Loucy (cell line): ENCODE measurements around the gene CCDC85C.

Source experiments
- H2AFZ ChIP-seq: fragments of 200-600 bp; sonication (generic); 2 replicates; pipeline ENCODE4 v1.6.0; 2016; ENCODE audit warnings: antibody characterized with exemption, mild to moderate bottlenecking, low read length, moderate library complexity
- H3F3A ChIP-seq: fragments of 200-600 bp; 2 replicates; pipeline ENCODE4 v1.6.0; 2016; ENCODE audit warnings: antibody characterized with exemption, low read depth, mild to moderate bottlenecking
- H3K27me3 ChIP-seq: fragments of 200-600 bp; sonication (generic); 2 replicates; pipeline ENCODE4 v1.6.1; 2014; ENCODE audit warnings: low read length, mild to moderate bottlenecking; ENCODE audit not compliant: insufficient read depth, poor library complexity, severe bottlenecking
- H3K36me3 ChIP-seq: fragments of 200-600 bp; sonication (generic); 2 replicates; pipeline ENCODE4 v1.6.1; 2016; ENCODE audit warnings: low read length; ENCODE audit not compliant: insufficient read depth
- H3K4me1 ChIP-seq: fragments of 200-600 bp; sonication (generic); 2 replicates; pipeline ENCODE4 v1.5.1; 2014; ENCODE audit warnings: low read length, mild to moderate bottlenecking; ENCODE audit not compliant: insufficient read depth, poor library complexity, severe bottlenecking
- H3K4me2 ChIP-seq: fragments of 200-600 bp; sonication (generic); 2 replicates; pipeline ENCODE4 v1.6.0; 2014; ENCODE audit warnings: antibody characterized with exemption, low read length, low read depth, mild to moderate bottlenecking; ENCODE audit not compliant: poor library complexity, severe bottlenecking
- H3K4me3 ChIP-seq: fragments of 200-600 bp; sonication (generic); 2 replicates; pipeline ENCODE4 v1.5.1; 2014; ENCODE audit warnings: low read length, mild to moderate bottlenecking, mixed read lengths; ENCODE audit not compliant: poor library complexity, severe bottlenecking
- H3K79me2 ChIP-seq: fragments of 200-600 bp; sonication (generic); 2 replicates; pipeline ENCODE4 v1.6.1; 2014; ENCODE audit warnings: low read length; ENCODE audit not compliant: insufficient read depth
- H3K9ac ChIP-seq: fragments of 200-600 bp; sonication (generic); 2 replicates; pipeline ENCODE4 v1.6.0; 2014; ENCODE audit warnings: mild to moderate bottlenecking, low read depth, low read length, moderate library complexity; ENCODE audit not compliant: poor library complexity, severe bottlenecking
- H3K9me2 ChIP-seq: fragments of 200-600 bp; sonication (generic); replicated peaks from 2 replicates; pipeline ENCODE4 v1.6.1; 2016; ENCODE audit warnings: low read depth, low read length, mixed read lengths
- H3K9me3 ChIP-seq: fragments of 200-600 bp; sonication (generic); 2 replicates; pipeline ENCODE4 v1.6.1; 2014; ENCODE audit warnings: mild to moderate bottlenecking, antibody characterized with exemption, low read length, low read depth; ENCODE audit not compliant: insufficient read depth
- H4K20me1 ChIP-seq: fragments of 200-600 bp; sonication (generic); 2 replicates; pipeline ENCODE4 v1.6.0; 2014; ENCODE audit warnings: antibody characterized with exemption, low read length, mild to moderate bottlenecking; ENCODE audit not compliant: insufficient read depth, poor library complexity, severe bottlenecking
- CTCF ChIP-seq: fragments of 200-600 bp; sonication (generic); conservative IDR thresholded peaks from 2 replicates; pipeline ENCODE4 v1.5.1; 2014; ENCODE audit warnings: mild to moderate bottlenecking, antibody characterized with exemption, low read length
- EZH2phosphoT487 ChIP-seq: fragments of 200-600 bp; IDR thresholded peaks from 2 replicates; pipeline ENCODE4 v1.6.1; 2018; ENCODE audit warnings: antibody characterized with exemption, mild to moderate bottlenecking, moderate library complexity, borderline replicate concordance

The CCDC85C gene

GRCh38 chr14:99649643-99650042, 45.6 kb upstream of the CCDC85C start:
- Histone ChIP-seq H3K9me3 (no peaks in the 10 kb centered on the region), H3K79me2 (no peaks in the 10 kb centered on the region), H3K4me3 (no peak overlapping the region), H3K4me1 (no peaks in the 10 kb centered on the region), H3F3A (no peaks in the 10 kb centered on the region), H3K4me2 (no peak overlapping the region), H4K20me1 (no peaks in the 10 kb centered on the region), H3K36me3 (no peaks in the 10 kb centered on the region), H2AFZ (no peak overlapping the region), H3K9me2 (no peaks in the 10 kb centered on the region), H3K9ac (no peak overlapping the region), H3K27me3 (no peaks in the 10 kb centered on the region)
- TF ChIP-seq CTCF = no peak
- no peak for TF ChIP-seq EZH2phosphoT487

- Histone ChIP-seq H3K9me2 (no peaks in the 10 kb centered on the region), H3F3A (no peaks in the 10 kb centered on the region), H3K9me3 (no peaks in the 10 kb centered on the region), H3K4me2 (no peak overlapping the region), H3K79me2 (no peaks in the 10 kb centered on the region), H3K36me3 (no peaks in the 10 kb centered on the region), H3K4me1 (no peaks in the 10 kb centered on the region), H2AFZ (no peak overlapping the region), H3K27me3 (no peaks in the 10 kb centered on the region), H3K4me3 (no peak overlapping the region), H4K20me1 (no peaks in the 10 kb centered on the region), H3K9ac (no peak overlapping the region)
- TF ChIP-seq CTCF = no peak
- no peak for TF ChIP-seq EZH2phosphoT487
These were observed 45.2 kb upstream of the CCDC85C start for GRCh38 chr14:99649219-99649618.

GRCh38 chr14:99648027-99648784, 44.2 kb upstream of the CCDC85C start:
- no peaks in the 10 kb centered on the region for H3K4me1 ChIP-seq
- no peak overlapping the region for H3K4me2 ChIP-seq
- H3K27me3 ChIP-seq = no peaks in the 10 kb centered on the region
- H3K9me3 ChIP-seq = no peaks in the 10 kb centered on the region
- no peaks in the 10 kb centered on the region for H3K36me3 ChIP-seq
- TF ChIP-seq EZH2phosphoT487 (no peak), CTCF (no peak)
- H3F3A ChIP-seq = no peaks in the 10 kb centered on the region
- no peak overlapping the region for H3K4me3 ChIP-seq
- no peak overlapping the region for H3K9ac ChIP-seq
- no peaks in the 10 kb centered on the region for H3K79me2 ChIP-seq
- no peak overlapping the region for H2AFZ ChIP-seq
- no peaks in the 10 kb centered on the region for H3K9me2 ChIP-seq
- no peaks in the 10 kb centered on the region for H4K20me1 ChIP-seq
